Astrocyte (in vitro differentiated cells and primary cell): Measurements from ENCODE around the gene KANSL2. TPM values are rescaled to one million over a fixed set of nuclear protein-coding genes. Genes with fewer than 3 reads are reported as not detected.
"Not testable (repeated sequence)": the region's sequence is repeated elsewhere in the genome, so short reads cannot be mapped to it uniquely, and the experiment has no call there.

ENCODE experiments used
- DNase-seq: peaks from one replicate; pipeline ENCODE4 v3.0.0-alpha.2; 2010; ENCODE audit warnings: low read depth
- FAIRE-seq: peaks from 2 replicates; lab custom pipeline; 2011; peaks lifted over from hg19 to GRCh38; lab: Jason Lieb, UNC
- H2AFZ ChIP-seq: 2 replicates; pipeline ENCODE4 v1.6.0; 2012; ENCODE audit warnings: low read depth, low read length, inconsistent platforms
- H3K27ac ChIP-seq: 2 replicates; pipeline ENCODE4 v1.5.1; 2011; ENCODE audit warnings: low read depth, low read length, inconsistent platforms
- H3K27me3 ChIP-seq: 2 replicates; pipeline ENCODE4 v1.6.0; 2011; ENCODE audit warnings: low read length, inconsistent platforms; ENCODE audit not compliant: insufficient read depth
- H3K36me3 ChIP-seq: 2 replicates; pipeline ENCODE4 v1.5.1; 2011; ENCODE audit warnings: low read length, inconsistent platforms; ENCODE audit not compliant: insufficient read depth
- H3K4me1 ChIP-seq: 2 replicates; pipeline ENCODE4 v1.5.1; 2011; ENCODE audit warnings: low read length, inconsistent platforms; ENCODE audit not compliant: insufficient read depth
- H3K4me2 ChIP-seq: 2 replicates; pipeline ENCODE4 v1.6.0; 2012; ENCODE audit warnings: low read length, inconsistent platforms
- H3K4me3 ChIP-seq: 2 replicates; pipeline ENCODE4 v1.5.1; 2011; ENCODE audit warnings: low read depth, mild to moderate bottlenecking, low read length, inconsistent platforms; ENCODE audit not compliant: insufficient read depth
- H3K79me2 ChIP-seq: 2 replicates; pipeline ENCODE4 v1.6.0; 2012; ENCODE audit warnings: mild to moderate bottlenecking, low read length, inconsistent platforms; ENCODE audit not compliant: insufficient read depth
- H3K9ac ChIP-seq: 2 replicates; pipeline ENCODE4 v1.6.0; 2012; ENCODE audit warnings: mild to moderate bottlenecking, low read length, inconsistent platforms
- H3K9me3 ChIP-seq: 2 replicates; pipeline ENCODE4 v1.5.1; 2012; ENCODE audit warnings: low read depth, mild to moderate bottlenecking, low read length, inconsistent platforms; ENCODE audit not compliant: insufficient read depth
- H4K20me1 ChIP-seq: 2 replicates; pipeline ENCODE4 v1.6.0; 2012; ENCODE audit warnings: low read length, inconsistent platforms; ENCODE audit not compliant: insufficient read depth
- H3K27ac Mint-ChIP-seq: one replicate; pipeline ENCODE4 v1.8.0; 2021; ENCODE audit warnings: mild to moderate bottlenecking, mixed read lengths; ENCODE audit not compliant: unreplicated experiment
- H3K27me3 Mint-ChIP-seq: one replicate; pipeline ENCODE4 v1.8.0; 2021; ENCODE audit warnings: low read depth, mixed read lengths; ENCODE audit not compliant: unreplicated experiment
- H3K36me3 Mint-ChIP-seq: one replicate; pipeline ENCODE4 v1.8.0; 2021; ENCODE audit warnings: low read depth, mixed read lengths; ENCODE audit not compliant: unreplicated experiment
- H3K4me1 Mint-ChIP-seq: one replicate; pipeline ENCODE4 v1.8.0; 2021; ENCODE audit warnings: low read depth, mixed read lengths; ENCODE audit not compliant: unreplicated experiment
- H3K4me3 Mint-ChIP-seq: one replicate; pipeline ENCODE4 v1.8.0; 2021; ENCODE audit warnings: mild to moderate bottlenecking, moderate library complexity, mixed read lengths; ENCODE audit not compliant: unreplicated experiment
- H3K9me3 Mint-ChIP-seq: one replicate; pipeline ENCODE4 v1.8.0; 2021; ENCODE audit warnings: mild to moderate bottlenecking, mixed read lengths; ENCODE audit not compliant: unreplicated experiment
- CTCF ChIP-seq: IDR thresholded peaks from 2 replicates; pipeline ENCODE4 v1.5.1; 2011; ENCODE audit warnings: low read depth, mild to moderate bottlenecking, inconsistent platforms, low read length, moderate library complexity; ENCODE audit not compliant: insufficient read depth
- EZH2 ChIP-seq: IDR thresholded peaks from 2 replicates; pipeline ENCODE4 v1.6.1; 2012; ENCODE audit warnings: mild to moderate bottlenecking, low read length, inconsistent platforms; ENCODE audit not compliant: insufficient read depth
- total RNA-seq: library from RNA; stranded (reverse); gene quantifications from 2 replicates; pipeline ENCODE4 v1.2.1, GENCODE V29; 2021

Gene KANSL2
- total RNA-seq, 1 donor from 2014 or later, result 45.7 TPM

DNA sequence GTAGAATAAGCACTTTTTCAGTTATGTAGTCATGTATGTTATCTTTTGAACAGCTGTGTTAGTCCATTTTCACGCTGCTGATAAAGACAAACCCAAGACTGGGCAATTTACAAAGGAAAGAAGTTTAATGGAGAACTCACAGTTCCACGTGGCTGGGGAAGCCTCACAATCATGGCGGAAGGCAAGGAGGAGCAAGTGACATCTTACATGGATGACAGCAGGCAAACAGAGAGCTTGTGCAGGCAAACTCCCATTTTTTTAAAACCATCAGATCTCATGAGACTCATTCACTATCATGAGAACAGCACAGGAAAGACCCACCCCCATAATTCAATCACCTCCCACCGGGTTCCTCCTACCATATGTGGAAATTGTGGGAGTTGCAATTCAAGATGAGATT, 37.0 kb upstream of the KANSL2 start:
- H3K79me2 ChIP-seq, result peaks cover 25% of the 10 kb centered on the region
- Mint-ChIP-seq H3K4me1 (peaks cover 11% of the 10 kb centered on the region), H3K9me3 (peaks cover 13% of the 10 kb centered on the region)
- H3K27me3 Mint-ChIP-seq, H3K27me3 ChIP-seq, H3K27ac Mint-ChIP-seq, H3K4me3 Mint-ChIP-seq, H3K4me1 ChIP-seq, H2AFZ ChIP-seq, H3K36me3 Mint-ChIP-seq, FAIRE-seq, H3K27ac ChIP-seq, H3K36me3 ChIP-seq, H3K4me2 ChIP-seq, DNase-seq, H3K9ac ChIP-seq, H3K9me3 ChIP-seq, H3K4me3 ChIP-seq, H4K20me1 ChIP-seq: not testable (repeated sequence)

DNA sequence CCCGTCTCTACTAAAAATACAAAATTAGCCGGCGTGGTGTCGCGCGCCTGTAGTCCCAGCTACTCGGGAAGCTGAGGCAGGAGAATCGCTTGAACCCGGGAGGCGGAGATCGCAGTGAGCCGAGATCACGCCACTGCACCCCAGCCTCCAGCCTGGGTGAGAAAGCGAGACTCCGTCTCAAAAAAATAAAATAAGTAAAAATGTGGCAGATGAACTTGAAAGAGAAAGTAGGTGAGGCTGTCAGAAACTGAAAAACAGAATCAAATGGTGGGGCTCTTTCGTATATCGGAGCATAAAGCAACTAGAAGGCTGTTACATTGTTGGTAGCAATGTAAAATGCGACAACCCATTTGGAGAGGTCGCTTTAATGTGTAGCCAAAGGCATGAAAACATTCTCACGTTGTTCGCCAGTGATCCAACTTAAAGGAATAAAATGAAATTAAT, 35.2 kb upstream of the KANSL2 start:
- Mint-ChIP-seq H3K4me3 (peak overlapping the region; percentile 97), H3K27me3 (no peaks in the 10 kb centered on the region), H3K4me1 (peaks cover 18% of the 10 kb centered on the region), H3K9me3 (peaks cover 13% of the 10 kb centered on the region), H3K27ac (peak overlapping the region; percentile 95), H3K36me3 (peaks cover 7% of the 10 kb centered on the region)
- Histone ChIP-seq H3K4me1 (peaks cover 7% of the 10 kb centered on the region), H3K27ac (peak overlapping the region; percentile 91), H3K9ac (peak overlapping the region; percentile 92), H3K4me3 (peak overlapping the region; percentile 81), H3K27me3 (no peaks in the 10 kb centered on the region), H3K79me2 (peaks cover 42% of the 10 kb centered on the region), H3K4me2 (peak overlapping the region; percentile 84), H3K36me3 (peaks cover 10% of the 10 kb centered on the region), H3K9me3 (peaks cover 4% of the 10 kb centered on the region), H2AFZ (peak overlapping the region; percentile 60), H4K20me1 (peaks cover 21% of the 10 kb centered on the region)
- no peak for TF ChIP-seq CTCF
- TF ChIP-seq EZH2, result no peak
- DNase-seq (no peak), FAIRE-seq (no peak)

GRCh38 chr12:48716493-48717251, 34.6 kb upstream of the KANSL2 start, which contains the start of gene CCNT1:
Gene CCNT1, minus strand, starts transcription at chr12:48716707. Its CDS starts 32 bp downstream, at chr12:48716675.
- Histone ChIP-seq H3K36me3 (peaks cover 14% of the 10 kb centered on the region), H3K27me3 (no peaks in the 10 kb centered on the region), H3K9ac (peak within 1 kb of the TSS; percentile 92), H4K20me1 (peaks cover 25% of the 10 kb centered on the region), H3K4me1 (peaks cover 7% of the 10 kb centered on the region), H3K4me2 (peak within 1 kb of the TSS; percentile 84), H3K4me3 (peak within 1 kb of the TSS; percentile 81), H3K9me3 (peaks cover 4% of the 10 kb centered on the region), H3K27ac (peak within 1 kb of the TSS; percentile 91), H3K79me2 (peaks cover 47% of the 10 kb centered on the region), H2AFZ (peak within 1 kb of the TSS; percentile 79)
- peaks cover 18% of the 10 kb centered on the region for H3K4me1 Mint-ChIP-seq
- no peaks in the 10 kb centered on the region for H3K27me3 Mint-ChIP-seq
- DNase-seq (peak; percentile 100), FAIRE-seq (peak; percentile 77)
- H3K27ac Mint-ChIP-seq, result peak within 1 kb of the TSS; percentile 95
- H3K4me3 Mint-ChIP-seq, result peak within 1 kb of the TSS; percentile 97
- H3K9me3 Mint-ChIP-seq, result peaks cover 13% of the 10 kb centered on the region
- no peak for TF ChIP-seq EZH2
- TF ChIP-seq CTCF, result no peak
- peaks cover 7% of the 10 kb centered on the region for H3K36me3 Mint-ChIP-seq
